HEK293 (cell line): ENCODE results near the gene SCUBE3.

ENCODE experiments used
- CTCF ChIA-PET: fragments of 350-600 bp; formaldehyde crosslinking; extraction: SDS; loops from one replicate; lab custom pipeline; 2021; ENCODE audit warnings: antibody characterized with exemption; lab: Yijun Ruan, JAX
- POLR2A ChIA-PET: fragments of 300-600 bp; formaldehyde crosslinking; extraction: SDS; loops from one replicate; lab custom pipeline; 2020; ENCODE audit warnings: antibody characterized with exemption, inconsistent platforms; lab: Yijun Ruan, JAX
- H3K27ac ChIP-seq: fragments of 200-500 bp; sonication (Bioruptor generic); 2 replicates; pipeline ENCODE4 v1.5.1; 2014; ENCODE audit warnings: low read depth, low read length, control low read depth, inconsistent platforms; ENCODE audit errors: extremely low read depth
- H3K36me3 ChIP-seq, 2 experiments: fragments of 200-500 bp in 1 of 2; sonication (Bioruptor generic) in 1 of 2; 1 replicate in 1 of 2; 2 replicates in 1 of 2; pipeline ENCODE4 v1.5.1; 2014 to 2017; ENCODE audit warnings: inconsistent platforms in 2 of 2, low read length in 2 of 2; ENCODE audit not compliant: control insufficient read depth in 2 of 2, insufficient read depth in 1 of 2
- H3K4me1 ChIP-seq: fragments of 200-500 bp; sonication (Bioruptor generic); 2 replicates; pipeline ENCODE4 v1.5.1; 2014; ENCODE audit warnings: mild to moderate bottlenecking, low read length, inconsistent platforms; ENCODE audit not compliant: control insufficient read depth, insufficient read depth
- H3K4me3 ChIP-seq: 2 replicates; pipeline ENCODE4 v1.5.1; 2011; ENCODE audit warnings: low read depth, mild to moderate bottlenecking, control low read depth, low read length, moderate library complexity
- H3K9me3 ChIP-seq: fragments of 200-500 bp; sonication (Bioruptor generic); 2 replicates; pipeline ENCODE4 v1.5.1; 2014; ENCODE audit warnings: low read depth, low read length, inconsistent platforms; ENCODE audit not compliant: control insufficient read depth, insufficient read depth
- BCL11B ChIP-seq: fragments of 450-650 bp; formaldehyde crosslinking; IDR thresholded peaks from 2 replicates; pipeline ENCODE4 v1.5.1; 2016; ENCODE audit warnings: low read depth, missing biosample characterization, missing genetic modification characterization
- KLF1 ChIP-seq: fragments of 450-650 bp; formaldehyde crosslinking; IDR thresholded peaks from 2 replicates; pipeline ENCODE4 v1.5.1; 2016; ENCODE audit warnings: missing biosample characterization, missing genetic modification characterization
- KLF9 ChIP-seq: fragments of 450-650 bp; formaldehyde crosslinking; IDR thresholded peaks from 2 replicates; pipeline ENCODE4 v1.5.1; 2016; ENCODE audit warnings: missing biosample characterization, missing genetic modification characterization, low read depth
- MEIS1 ChIP-seq: sonication (generic); formaldehyde crosslinking; IDR thresholded peaks from 2 replicates; pipeline ENCODE4 v1.8.1; 2022; ENCODE audit warnings: missing genetic modification reagents, mild to moderate bottlenecking, borderline replicate concordance
- OSR2 ChIP-seq: fragments of 450-650 bp; formaldehyde crosslinking; IDR thresholded peaks from 2 replicates; pipeline ENCODE4 v1.5.1; 2016; ENCODE audit warnings: missing biosample characterization, missing genetic modification characterization
- TRIM28 ChIP-seq: IDR thresholded peaks from 2 replicates; pipeline ENCODE4 v1.6.1; 2011; ENCODE audit warnings: low read length, control low read depth, borderline replicate concordance
- ZBTB17 ChIP-seq: fragments of 450-650 bp; formaldehyde crosslinking; IDR thresholded peaks from 2 replicates; pipeline ENCODE4 v1.5.1; 2016; ENCODE audit warnings: missing biosample characterization, missing genetic modification characterization
- ZBTB21 ChIP-seq: fragments of 450-650 bp; formaldehyde crosslinking; IDR thresholded peaks from 2 replicates; pipeline ENCODE4 v1.5.1; 2017; ENCODE audit warnings: missing biosample characterization, missing genetic modification characterization
- ZNF157 ChIP-seq: fragments of 450-650 bp; formaldehyde crosslinking; IDR thresholded peaks from 2 replicates; pipeline ENCODE4 v1.5.1; 2016; ENCODE audit warnings: missing biosample characterization, missing genetic modification characterization
- ZNF239 ChIP-seq: fragments of 450-650 bp; formaldehyde crosslinking; IDR thresholded peaks from 2 replicates; pipeline ENCODE4 v1.5.1; 2016; ENCODE audit warnings: missing biosample characterization, missing genetic modification characterization
- ZNF366 ChIP-seq: fragments of 450-650 bp; formaldehyde crosslinking; conservative IDR thresholded peaks from 2 replicates; pipeline ENCODE4 v1.5.1; 2016; ENCODE audit warnings: missing biosample characterization, missing genetic modification characterization
- ZNF521 ChIP-seq: fragments of 450-650 bp; formaldehyde crosslinking; IDR thresholded peaks from 2 replicates; pipeline ENCODE4 v1.5.1; 2017; ENCODE audit warnings: missing biosample characterization, mild to moderate bottlenecking, missing genetic modification characterization
- ZNF571 ChIP-seq: fragments of 450-650 bp; formaldehyde crosslinking; IDR thresholded peaks from 2 replicates; pipeline ENCODE4 v1.5.0; 2017; ENCODE audit warnings: missing biosample characterization, missing genetic modification characterization
- ZNF600 ChIP-seq: fragments of 450-650 bp; formaldehyde crosslinking; IDR thresholded peaks from 2 replicates; pipeline ENCODE4 v1.5.1; 2016; ENCODE audit warnings: missing biosample characterization, missing genetic modification characterization
- ZNF610 ChIP-seq: fragments of 450-650 bp; formaldehyde crosslinking; IDR thresholded peaks from 2 replicates; pipeline ENCODE4 v1.5.1; 2016; ENCODE audit warnings: missing biosample characterization, missing genetic modification characterization, borderline replicate concordance
- ZNF658 ChIP-seq: fragments of 450-650 bp; formaldehyde crosslinking; IDR thresholded peaks from 2 replicates; pipeline ENCODE4; 2016; ENCODE audit warnings: missing biosample characterization, missing genetic modification characterization
- TF ChIP-seq, protein P1 (sequence below): fragments of 450-650 bp; formaldehyde crosslinking; IDR thresholded peaks from 2 replicates; pipeline ENCODE4 v1.5.1; 2016; ENCODE audit warnings: missing biosample characterization, missing genetic modification characterization, borderline replicate concordance
- TF ChIP-seq, protein P2 (sequence below): fragments of 450-650 bp; formaldehyde crosslinking; IDR thresholded peaks from 2 replicates; pipeline ENCODE4 v1.5.1; 2017; ENCODE audit warnings: missing biosample characterization, missing genetic modification characterization
- TF ChIP-seq, protein P3 (sequence below): fragments of 450-650 bp; formaldehyde crosslinking; IDR thresholded peaks from 2 replicates; pipeline ENCODE4 v1.5.1; 2016; ENCODE audit warnings: missing biosample characterization, missing genetic modification characterization
- TF ChIP-seq, protein P4 (sequence below): fragments of 450-650 bp; formaldehyde crosslinking; IDR thresholded peaks from 2 replicates; pipeline ENCODE4 v1.5.1; 2016; ENCODE audit warnings: missing biosample characterization, missing genetic modification characterization

The SCUBE3 gene

DNA sequence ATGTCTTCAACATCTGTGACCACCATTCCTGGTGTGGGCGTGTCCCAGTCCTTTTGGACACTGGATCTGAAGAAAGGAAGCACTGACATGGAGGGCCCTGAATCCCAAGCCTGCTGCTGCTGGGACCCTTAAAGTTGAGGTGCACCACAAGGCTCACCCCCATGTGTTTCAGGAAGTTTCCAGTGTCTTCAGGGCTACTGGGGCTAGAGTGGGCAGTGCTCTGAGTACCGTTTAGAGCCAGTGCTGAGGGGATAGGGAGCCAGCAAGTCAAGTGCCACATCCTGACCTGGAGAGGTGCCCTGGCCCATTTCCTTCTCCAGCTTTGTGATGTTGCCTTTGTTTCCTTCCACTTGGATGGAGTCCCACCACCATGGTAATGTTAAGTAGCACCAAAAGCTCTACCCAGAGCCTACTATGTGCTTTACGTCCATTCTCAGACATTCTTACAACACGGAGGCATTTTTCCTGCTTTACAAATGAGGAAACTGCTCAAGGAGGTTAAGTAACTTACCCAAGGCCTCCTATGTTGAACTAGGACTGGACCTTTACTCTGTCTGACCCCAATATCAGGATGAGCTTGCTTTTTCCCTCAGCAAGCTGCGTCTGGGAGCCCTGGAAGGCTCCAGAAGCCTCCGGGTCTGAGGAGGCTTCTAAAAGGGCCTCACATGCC, 83.3 kb downstream of the SCUBE3 start:
- Histone ChIP-seq H3K4me3 (no peak overlapping the region), H3K27ac (no peak overlapping the region), H3K4me1 (no peaks in the 10 kb centered on the region)

DNA sequence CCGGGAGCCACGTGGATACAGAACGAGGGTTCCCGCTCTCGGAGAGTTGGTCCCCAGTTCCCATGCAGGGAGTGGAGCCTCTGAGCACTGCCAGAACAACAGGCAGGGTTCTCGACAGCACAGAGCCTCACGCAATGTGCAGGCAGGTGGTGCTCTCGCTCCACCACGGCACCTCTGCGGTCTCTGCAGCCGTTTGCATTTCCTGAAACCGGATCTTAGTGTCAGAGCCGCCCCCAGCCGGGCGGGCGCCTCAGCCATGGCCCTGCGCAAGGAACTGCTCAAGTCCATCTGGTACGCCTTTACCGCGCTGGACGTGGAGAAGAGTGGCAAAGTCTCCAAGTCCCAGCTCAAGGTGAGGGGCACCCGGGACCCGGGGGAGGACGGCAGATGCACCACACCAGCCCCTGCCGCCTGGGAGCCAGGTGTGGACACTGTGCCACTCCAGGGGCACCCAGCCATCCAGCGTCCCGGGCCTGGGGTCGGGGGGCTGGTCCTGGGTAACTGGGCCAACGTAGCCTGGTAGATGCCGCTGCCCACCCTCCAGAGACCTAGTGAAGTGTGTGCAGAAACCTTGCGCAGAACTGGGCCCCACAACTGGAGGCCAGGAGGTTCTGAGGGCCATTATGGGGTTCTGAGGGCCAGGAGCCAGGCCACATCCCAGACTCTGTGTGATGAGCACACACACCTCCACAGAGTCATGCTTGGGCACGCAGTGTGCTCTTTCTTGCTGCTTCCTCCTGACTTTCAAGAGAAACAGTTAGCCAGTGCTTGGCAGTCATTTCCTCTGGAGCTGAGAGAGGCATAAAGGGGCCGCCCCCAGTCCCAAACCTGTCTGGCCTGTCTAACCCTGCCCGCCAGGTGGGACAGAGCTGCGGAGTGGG, 84.1 kb downstream of the SCUBE3 start, which contains the start of gene DEF6:
Gene DEF6 (plus strand): TSS at position 218 of the 881 bp plus-strand sequence. CDS start 39 bp downstream, at position 257.
- ChIA-PET POLR2A (no interaction called here), CTCF (interaction anchor here (0.7 to 5.9 kb wide), 10 partner anchors 8 to 439 kb away, joined by 3 to 74 read pairs (median 4); partner anchors contain the start of genes ARMC12 and FANCE)
- H3K4me1 ChIP-seq: no peaks in the 10 kb centered on the region
- peaks cover 0 to 26% of the 10 kb centered on the region in 2 experiments; a peak in 1 of 3 replicates for H3K36me3 ChIP-seq
- no peak within 1 kb of the TSS for H3K27ac ChIP-seq
- no peaks in the 10 kb centered on the region for H3K9me3 ChIP-seq
- H3K4me3 ChIP-seq: no peak within 1 kb of the TSS
- TF ChIP-seq ZBTB21 (tag by site-specific recombination) (no peak), ZNF157 (tag by site-specific recombination) (no peak), TRIM28 (peak; percentile 31; the same call in 1 of the 2 replicates), ZBTB17 (tag by site-specific recombination) (peak; percentile 66), ZNF600 (peak; percentile 62; the same call in 1 of the 2 replicates), ZNF366 (no peak)
- TF ChIP-seq, protein P1, sequence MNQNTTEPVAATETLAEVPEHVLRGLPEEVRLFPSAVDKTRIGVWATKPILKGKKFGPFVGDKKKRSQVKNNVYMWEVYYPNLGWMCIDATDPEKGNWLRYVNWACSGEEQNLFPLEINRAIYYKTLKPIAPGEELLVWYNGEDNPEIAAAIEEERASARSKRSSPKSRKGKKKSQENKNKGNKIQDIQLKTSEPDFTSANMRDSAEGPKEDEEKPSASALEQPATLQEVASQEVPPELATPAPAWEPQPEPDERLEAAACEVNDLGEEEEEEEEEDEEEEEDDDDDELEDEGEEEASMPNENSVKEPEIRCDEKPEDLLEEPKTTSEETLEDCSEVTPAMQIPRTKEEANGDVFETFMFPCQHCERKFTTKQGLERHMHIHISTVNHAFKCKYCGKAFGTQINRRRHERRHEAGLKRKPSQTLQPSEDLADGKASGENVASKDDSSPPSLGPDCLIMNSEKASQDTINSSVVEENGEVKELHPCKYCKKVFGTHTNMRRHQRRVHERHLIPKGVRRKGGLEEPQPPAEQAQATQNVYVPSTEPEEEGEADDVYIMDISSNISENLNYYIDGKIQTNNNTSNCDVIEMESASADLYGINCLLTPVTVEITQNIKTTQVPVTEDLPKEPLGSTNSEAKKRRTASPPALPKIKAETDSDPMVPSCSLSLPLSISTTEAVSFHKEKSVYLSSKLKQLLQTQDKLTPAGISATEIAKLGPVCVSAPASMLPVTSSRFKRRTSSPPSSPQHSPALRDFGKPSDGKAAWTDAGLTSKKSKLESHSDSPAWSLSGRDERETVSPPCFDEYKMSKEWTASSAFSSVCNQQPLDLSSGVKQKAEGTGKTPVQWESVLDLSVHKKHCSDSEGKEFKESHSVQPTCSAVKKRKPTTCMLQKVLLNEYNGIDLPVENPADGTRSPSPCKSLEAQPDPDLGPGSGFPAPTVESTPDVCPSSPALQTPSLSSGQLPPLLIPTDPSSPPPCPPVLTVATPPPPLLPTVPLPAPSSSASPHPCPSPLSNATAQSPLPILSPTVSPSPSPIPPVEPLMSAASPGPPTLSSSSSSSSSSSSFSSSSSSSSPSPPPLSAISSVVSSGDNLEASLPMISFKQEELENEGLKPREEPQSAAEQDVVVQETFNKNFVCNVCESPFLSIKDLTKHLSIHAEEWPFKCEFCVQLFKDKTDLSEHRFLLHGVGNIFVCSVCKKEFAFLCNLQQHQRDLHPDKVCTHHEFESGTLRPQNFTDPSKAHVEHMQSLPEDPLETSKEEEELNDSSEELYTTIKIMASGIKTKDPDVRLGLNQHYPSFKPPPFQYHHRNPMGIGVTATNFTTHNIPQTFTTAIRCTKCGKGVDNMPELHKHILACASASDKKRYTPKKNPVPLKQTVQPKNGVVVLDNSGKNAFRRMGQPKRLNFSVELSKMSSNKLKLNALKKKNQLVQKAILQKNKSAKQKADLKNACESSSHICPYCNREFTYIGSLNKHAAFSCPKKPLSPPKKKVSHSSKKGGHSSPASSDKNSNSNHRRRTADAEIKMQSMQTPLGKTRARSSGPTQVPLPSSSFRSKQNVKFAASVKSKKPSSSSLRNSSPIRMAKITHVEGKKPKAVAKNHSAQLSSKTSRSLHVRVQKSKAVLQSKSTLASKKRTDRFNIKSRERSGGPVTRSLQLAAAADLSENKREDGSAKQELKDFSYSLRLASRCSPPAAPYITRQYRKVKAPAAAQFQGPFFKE (tag by site-specific recombination): no peak

More for the DNA sequence above, 83.3 kb downstream of the SCUBE3 start:
- Histone ChIP-seq H3K9me3 (no peaks in the 10 kb centered on the region), H3K36me3 (peaks cover 0 to 34% of the 10 kb centered on the region in 2 experiments; a peak in 2 of 3 replicates)
- ChIA-PET POLR2A (no interaction called here), CTCF (interaction anchor here (0.6 to 5.9 kb wide), 17 partner anchors 8 to 440 kb away, joined by 3 to 74 read pairs (median 5); partner anchors contain the start of genes ARMC12 and FANCE)
- TF ChIP-seq, protein P2, sequence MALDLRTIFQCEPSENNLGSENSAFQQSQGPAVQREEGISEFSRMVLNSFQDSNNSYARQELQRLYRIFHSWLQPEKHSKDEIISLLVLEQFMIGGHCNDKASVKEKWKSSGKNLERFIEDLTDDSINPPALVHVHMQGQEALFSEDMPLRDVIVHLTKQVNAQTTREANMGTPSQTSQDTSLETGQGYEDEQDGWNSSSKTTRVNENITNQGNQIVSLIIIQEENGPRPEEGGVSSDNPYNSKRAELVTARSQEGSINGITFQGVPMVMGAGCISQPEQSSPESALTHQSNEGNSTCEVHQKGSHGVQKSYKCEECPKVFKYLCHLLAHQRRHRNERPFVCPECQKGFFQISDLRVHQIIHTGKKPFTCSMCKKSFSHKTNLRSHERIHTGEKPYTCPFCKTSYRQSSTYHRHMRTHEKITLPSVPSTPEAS (tag by site-specific recombination): no peak
- TF ChIP-seq OSR2 (tag by site-specific recombination) (no peak), KLF9 (0 out of 2 replicates have a peak, but pooled peaks have one; percentile 25), ZNF658 (tag by site-specific recombination) (no peak), ZNF521 (tag by site-specific recombination) (no peak), ZNF610 (tag by site-specific recombination) (no peak), ZNF239 (tag by site-specific recombination) (no peak), ZNF366 (no peak), ZNF571 (no peak), MEIS1 (CRISPR knock-in tag) (no peak), KLF1 (tag by site-specific recombination) (0 out of 2 replicates have a peak, but pooled peaks have one; percentile 23), BCL11B (tag by site-specific recombination) (no peak)
- TF ChIP-seq, protein P3, sequence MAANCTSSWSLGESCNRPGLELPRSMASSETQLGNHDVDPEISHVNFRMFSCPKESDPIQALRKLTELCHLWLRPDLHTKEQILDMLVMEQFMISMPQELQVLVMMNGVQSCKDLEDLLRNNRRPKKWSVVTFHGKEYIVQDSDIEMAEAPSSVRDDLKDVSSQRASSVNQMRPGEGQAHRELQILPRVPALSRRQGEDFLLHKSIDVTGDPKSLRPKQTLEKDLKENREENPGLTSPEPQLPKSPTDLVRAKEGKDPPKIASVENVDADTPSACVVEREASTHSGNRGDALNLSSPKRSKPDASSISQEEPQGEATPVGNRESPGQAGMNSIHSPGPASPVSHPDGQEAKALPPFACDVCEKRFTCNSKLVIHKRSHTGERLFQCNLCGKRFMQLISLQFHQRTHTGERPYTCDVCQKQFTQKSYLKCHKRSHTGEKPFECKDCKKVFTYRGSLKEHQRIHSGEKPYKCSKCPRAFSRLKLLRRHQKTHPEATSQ (tag by site-specific recombination): no peak
- TF ChIP-seq, protein P4, sequence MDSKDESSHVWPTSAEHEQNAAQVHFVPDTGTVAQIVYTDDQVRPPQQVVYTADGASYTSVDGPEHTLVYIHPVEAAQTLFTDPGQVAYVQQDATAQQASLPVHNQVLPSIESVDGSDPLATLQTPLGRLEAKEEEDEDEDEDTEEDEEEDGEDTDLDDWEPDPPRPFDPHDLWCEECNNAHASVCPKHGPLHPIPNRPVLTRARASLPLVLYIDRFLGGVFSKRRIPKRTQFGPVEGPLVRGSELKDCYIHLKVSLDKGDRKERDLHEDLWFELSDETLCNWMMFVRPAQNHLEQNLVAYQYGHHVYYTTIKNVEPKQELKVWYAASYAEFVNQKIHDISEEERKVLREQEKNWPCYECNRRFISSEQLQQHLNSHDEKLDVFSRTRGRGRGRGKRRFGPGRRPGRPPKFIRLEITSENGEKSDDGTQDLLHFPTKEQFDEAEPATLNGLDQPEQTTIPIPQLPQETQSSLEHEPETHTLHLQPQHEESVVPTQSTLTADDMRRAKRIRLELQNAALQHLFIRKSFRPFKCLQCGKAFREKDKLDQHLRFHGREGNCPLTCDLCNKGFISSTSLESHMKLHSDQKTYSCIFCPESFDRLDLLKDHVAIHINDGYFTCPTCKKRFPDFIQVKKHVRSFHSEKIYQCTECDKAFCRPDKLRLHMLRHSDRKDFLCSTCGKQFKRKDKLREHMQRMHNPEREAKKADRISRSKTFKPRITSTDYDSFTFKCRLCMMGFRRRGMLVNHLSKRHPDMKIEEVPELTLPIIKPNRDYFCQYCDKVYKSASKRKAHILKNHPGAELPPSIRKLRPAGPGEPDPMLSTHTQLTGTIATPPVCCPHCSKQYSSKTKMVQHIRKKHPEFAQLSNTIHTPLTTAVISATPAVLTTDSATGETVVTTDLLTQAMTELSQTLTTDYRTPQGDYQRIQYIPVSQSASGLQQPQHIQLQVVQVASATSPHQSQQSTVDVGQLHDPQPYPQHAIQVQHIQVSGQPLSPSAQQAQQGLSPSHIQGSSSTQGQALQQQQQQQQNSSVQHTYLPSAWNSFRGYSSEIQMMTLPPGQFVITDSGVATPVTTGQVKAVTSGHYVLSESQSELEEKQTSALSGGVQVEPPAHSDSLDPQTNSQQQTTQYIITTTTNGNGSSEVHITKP (tag by site-specific recombination): peak; percentile 53; the same call in 1 of the 2 replicates
- TF ChIP-seq, all 188 proteins: peak for 3
